MM.1S (cell line): ENCODE results near the gene RPL10.

ENCODE experiments used
- EZH2 ChIP-seq: fragments of 300-600 bp; sonication (generic); optimal IDR thresholded peaks from 2 replicates; pipeline ENCODE3; 2017; ENCODE audit warnings: low read depth, mild to moderate bottlenecking, antibody characterized with exemption, low read length, mixed read lengths
- EZH2phosphoT487 ChIP-seq: fragments of 300-600 bp; sonication (generic); IDR thresholded peaks from 2 replicates; pipeline ENCODE4 v1.6.1; 2018; ENCODE audit warnings: antibody characterized with exemption, low read length
- TF ChIP-seq, protein P1 (sequence below): fragments of 300-600 bp; sonication (generic); IDR thresholded peaks from 2 replicates; pipeline ENCODE4 v1.5.1; 2016; ENCODE audit warnings: antibody characterized with exemption, low read length, mixed read lengths

DNA sequence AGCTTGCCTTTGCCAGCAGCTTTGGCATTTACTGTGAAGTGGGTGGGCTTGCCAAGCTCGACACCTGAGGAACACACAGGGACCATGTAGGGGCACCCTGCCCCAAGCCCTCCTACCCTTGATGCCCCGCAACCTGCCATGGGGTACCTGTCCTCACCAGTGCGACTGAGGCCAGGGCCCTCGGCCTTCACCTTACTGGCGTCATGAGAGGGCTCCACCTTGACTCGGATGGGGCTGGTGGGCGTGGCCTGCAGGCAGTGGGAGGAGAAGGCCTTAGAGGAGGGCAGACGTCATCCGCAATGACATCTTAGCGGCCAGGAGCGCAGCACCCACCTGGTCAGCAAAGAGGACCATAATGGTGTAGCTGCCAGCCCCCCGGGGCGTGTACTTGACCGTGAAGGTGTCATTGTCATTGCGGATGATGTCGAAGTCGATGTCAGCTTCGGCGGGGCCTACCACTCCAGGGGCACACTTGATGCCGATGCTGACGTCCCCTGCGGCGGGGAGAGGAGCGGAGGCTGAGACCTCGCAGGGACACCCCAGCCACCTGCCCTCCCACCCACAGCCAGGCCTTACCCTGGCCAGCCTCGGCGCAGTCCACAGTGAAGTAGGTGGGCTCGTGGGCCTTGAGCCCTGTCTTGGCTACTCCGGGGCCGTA, 36.0 kb upstream of the RPL10 start:
- TF ChIP-seq, protein P1, sequence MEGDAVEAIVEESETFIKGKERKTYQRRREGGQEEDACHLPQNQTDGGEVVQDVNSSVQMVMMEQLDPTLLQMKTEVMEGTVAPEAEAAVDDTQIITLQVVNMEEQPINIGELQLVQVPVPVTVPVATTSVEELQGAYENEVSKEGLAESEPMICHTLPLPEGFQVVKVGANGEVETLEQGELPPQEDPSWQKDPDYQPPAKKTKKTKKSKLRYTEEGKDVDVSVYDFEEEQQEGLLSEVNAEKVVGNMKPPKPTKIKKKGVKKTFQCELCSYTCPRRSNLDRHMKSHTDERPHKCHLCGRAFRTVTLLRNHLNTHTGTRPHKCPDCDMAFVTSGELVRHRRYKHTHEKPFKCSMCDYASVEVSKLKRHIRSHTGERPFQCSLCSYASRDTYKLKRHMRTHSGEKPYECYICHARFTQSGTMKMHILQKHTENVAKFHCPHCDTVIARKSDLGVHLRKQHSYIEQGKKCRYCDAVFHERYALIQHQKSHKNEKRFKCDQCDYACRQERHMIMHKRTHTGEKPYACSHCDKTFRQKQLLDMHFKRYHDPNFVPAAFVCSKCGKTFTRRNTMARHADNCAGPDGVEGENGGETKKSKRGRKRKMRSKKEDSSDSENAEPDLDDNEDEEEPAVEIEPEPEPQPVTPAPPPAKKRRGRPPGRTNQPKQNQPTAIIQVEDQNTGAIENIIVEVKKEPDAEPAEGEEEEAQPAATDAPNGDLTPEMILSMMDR, result no peak
- TF ChIP-seq EZH2 (no peak), EZH2phosphoT487 (no peak)
